Measurements from ENCODE around the gene TPM1.

DNA sequence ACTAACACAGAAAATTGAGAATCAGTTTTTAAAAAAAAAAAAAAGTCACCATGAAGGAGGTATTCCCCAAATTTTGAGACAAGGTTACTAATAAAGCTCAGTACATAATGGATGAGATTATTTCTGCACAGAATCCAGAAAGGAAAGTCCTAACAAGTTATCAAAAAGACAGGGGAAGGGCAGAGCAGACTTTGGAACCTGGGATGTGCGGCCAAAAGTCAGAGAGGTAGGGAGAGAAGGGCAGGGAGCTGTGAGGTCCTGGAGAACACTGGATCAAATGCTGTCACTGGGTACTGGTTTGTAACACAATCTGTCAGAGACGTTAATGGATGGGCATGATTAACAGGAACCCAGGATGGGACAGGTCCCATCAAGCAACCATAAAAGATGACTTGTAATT lies 67.0 kb downstream of the TPM1 start:
- TF ChIP-seq CTCF (IDR thresholded peaks at IDR 0.05) (no peak), POLR2A (IDR thresholded peaks at IDR 0.05) (no peak)
